GM12878 (cell line): ENCODE measurements around the gene MPEG1. TPM values are rescaled to one million over a fixed set of nuclear protein-coding genes. Genes with fewer than 3 reads are reported as not detected.
A peak's percentile ranks its signal among the peaks of the same experiment; 100 is the strongest.

Source experiments
- BACH1 ChIP-seq: fragments of 450-650 bp; IDR thresholded peaks from 2 replicates; pipeline ENCODE4 v1.6.1; 2017; ENCODE audit warnings: mild to moderate bottlenecking, borderline replicate concordance
- CREB1 ChIP-seq: IDR thresholded peaks from 2 replicates; pipeline ENCODE4 v1.6.1; 2012; ENCODE audit warnings: low read depth, mild to moderate bottlenecking, inconsistent platforms
- EGR1 ChIP-seq, 2 experiments: IDR thresholded peaks; 1 replicate in 1 of 2; 2 replicates in 1 of 2; pipeline ENCODE4 v1.6.1; 2011 to 2012; ENCODE audit warnings: low read depth in 2 of 2, low read length in 2 of 2, borderline replicate concordance in 1 of 2, mild to moderate bottlenecking in 1 of 2, moderate library complexity in 1 of 2
- ETV6 ChIP-seq, 2 experiments: fragments of 450-650 bp in 1 of 2; IDR thresholded peaks in 1 of 2; conservative IDR thresholded peaks in 1 of 2; 2 replicates each; pipeline ENCODE4 v1.6.1; 2014; ENCODE audit warnings: antibody characterized with exemption in 1 of 2, borderline replicate concordance in 1 of 2, low read depth in 1 of 2, mild to moderate bottlenecking in 1 of 2, moderate library complexity in 1 of 2
- FOXM1 ChIP-seq: IDR thresholded peaks from 2 replicates; pipeline ENCODE4 v1.6.1; 2012; ENCODE audit warnings: low read depth, mild to moderate bottlenecking, inconsistent platforms, low read length, moderate library complexity
- HCFC1 ChIP-seq: fragments of 150-350 bp; IDR thresholded peaks from 2 replicates; pipeline ENCODE4 v1.6.1; 2014; ENCODE audit warnings: low read length
- RAD21 ChIP-seq: IDR thresholded peaks from 2 replicates; pipeline ENCODE4 v1.6.1; 2011; ENCODE audit warnings: mild to moderate bottlenecking, low read depth, low read length, moderate library complexity; ENCODE audit not compliant: insufficient read depth
- SIN3A ChIP-seq: IDR thresholded peaks from 2 replicates; pipeline ENCODE4 v1.6.1; 2012; ENCODE audit warnings: low read depth, low read length, improper control_type of control experiment
- TBL1XR1 ChIP-seq: IDR thresholded peaks from 2 replicates; pipeline ENCODE4 v1.6.1; 2012; ENCODE audit warnings: low read depth, low read length, improper control_type of control experiment
- polyA plus RNA-seq, 11 experiments: library from polyadenylated mRNA; depleted of rRNA in 4 of 11; unstranded in 6 of 11; stranded (reverse) in 5 of 11; fragments of >200 nt; fragmentation: Nextera tagmentation in 4 of 11; fragmentation: Illumina TruSeq in 1 of 11; extraction: Ambion mirVana in 4 of 11; extraction: Trizol in 1 of 11; gene quantifications; 1 replicate in 1 of 11; 2 replicates in 10 of 11; pipeline versions ENCODE4 v1.2.1 to v1.2.3, GENCODE V29; 2011 to 2016; ENCODE audit warnings: inconsistent platforms in 2 of 11, missing spikeins in 2 of 11, low read depth in 1 of 11
- total RNA-seq, 4 experiments: library from RNA; depleted of rRNA in 3 of 4; stranded (reverse); fragments of >200 nt in 3 of 4; fragmentation: Illumina TruSeq in 1 of 4; extraction: Trizol in 1 of 4; gene quantifications; 2 replicates each; pipeline versions ENCODE4 v1.2.1 to v1.2.3, GENCODE V29; 2013 to 2021
- TF ChIP-seq, protein P1 (sequence below): IDR thresholded peaks from 2 replicates; pipeline ENCODE4 v1.6.1; 2012; ENCODE audit warnings: low read length, inconsistent platforms
- TF ChIP-seq, protein P2 (sequence below): fragments of 450-650 bp; IDR thresholded peaks from 2 replicates; pipeline ENCODE4 v1.6.1; 2016; ENCODE audit warnings: mild to moderate bottlenecking
- TF ChIP-seq, protein P3 (sequence below), 3 experiments: IDR thresholded peaks in 2 of 3; conservative IDR thresholded peaks in 1 of 3; 2 replicates each; pipeline ENCODE4 v1.5.1; 2011; ENCODE audit warnings: low read depth in 3 of 3, low read length in 3 of 3, mild to moderate bottlenecking in 3 of 3, control low read depth in 2 of 3, moderate library complexity in 2 of 3, inconsistent platforms in 1 of 3, mixed read lengths in 1 of 3; ENCODE audit not compliant: control insufficient read depth in 2 of 3, insufficient read depth in 1 of 3; ENCODE audit errors: extremely low read depth in 1 of 3

The MPEG1 gene
- total and polyA plus RNA-seq, 10 of the 15 experiments (the other 5 are each of a cell fraction or from before 2014, with no cell fraction given): 1.3 to 15.6 (median 11.7) TPM; not detected in 1

DNA sequence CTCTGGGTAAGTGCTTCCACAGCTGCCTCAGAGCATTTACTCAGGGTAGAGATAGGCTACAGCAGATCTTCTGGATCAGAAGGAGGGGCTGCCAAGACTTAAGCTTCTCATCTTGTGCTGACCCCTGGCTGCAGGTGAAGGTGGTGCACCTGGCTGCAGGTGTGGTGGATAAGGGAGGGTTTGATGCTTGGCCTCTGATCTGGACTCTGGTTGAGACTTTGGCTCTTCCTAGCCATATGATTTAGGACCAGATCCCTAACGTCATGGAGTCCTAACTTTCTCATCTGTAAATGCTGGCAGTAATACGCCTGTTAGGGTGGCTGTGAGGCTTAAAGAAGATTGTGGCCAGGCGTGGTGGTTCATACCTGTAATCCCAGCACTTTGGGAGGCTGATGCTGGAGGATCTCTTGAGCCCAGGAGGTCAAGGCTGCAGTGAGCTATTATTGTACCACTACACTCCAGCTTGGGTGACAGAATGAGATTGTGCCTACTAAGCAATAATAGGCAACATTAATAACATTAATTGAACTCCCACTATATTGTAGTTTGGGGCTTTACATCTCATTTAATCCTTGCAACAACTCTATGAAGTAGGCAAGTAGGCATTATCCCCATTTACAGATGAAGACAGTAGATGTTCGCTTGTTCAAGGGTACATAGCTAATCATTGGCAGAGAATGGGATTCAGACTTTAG, 30.1 kb downstream of the MPEG1 start (continued):
- TF ChIP-seq, protein P1, sequence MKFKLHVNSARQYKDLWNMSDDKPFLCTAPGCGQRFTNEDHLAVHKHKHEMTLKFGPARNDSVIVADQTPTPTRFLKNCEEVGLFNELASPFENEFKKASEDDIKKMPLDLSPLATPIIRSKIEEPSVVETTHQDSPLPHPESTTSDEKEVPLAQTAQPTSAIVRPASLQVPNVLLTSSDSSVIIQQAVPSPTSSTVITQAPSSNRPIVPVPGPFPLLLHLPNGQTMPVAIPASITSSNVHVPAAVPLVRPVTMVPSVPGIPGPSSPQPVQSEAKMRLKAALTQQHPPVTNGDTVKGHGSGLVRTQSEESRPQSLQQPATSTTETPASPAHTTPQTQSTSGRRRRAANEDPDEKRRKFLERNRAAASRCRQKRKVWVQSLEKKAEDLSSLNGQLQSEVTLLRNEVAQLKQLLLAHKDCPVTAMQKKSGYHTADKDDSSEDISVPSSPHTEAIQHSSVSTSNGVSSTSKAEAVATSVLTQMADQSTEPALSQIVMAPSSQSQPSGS: no peak
- TF ChIP-seq, protein P2, sequence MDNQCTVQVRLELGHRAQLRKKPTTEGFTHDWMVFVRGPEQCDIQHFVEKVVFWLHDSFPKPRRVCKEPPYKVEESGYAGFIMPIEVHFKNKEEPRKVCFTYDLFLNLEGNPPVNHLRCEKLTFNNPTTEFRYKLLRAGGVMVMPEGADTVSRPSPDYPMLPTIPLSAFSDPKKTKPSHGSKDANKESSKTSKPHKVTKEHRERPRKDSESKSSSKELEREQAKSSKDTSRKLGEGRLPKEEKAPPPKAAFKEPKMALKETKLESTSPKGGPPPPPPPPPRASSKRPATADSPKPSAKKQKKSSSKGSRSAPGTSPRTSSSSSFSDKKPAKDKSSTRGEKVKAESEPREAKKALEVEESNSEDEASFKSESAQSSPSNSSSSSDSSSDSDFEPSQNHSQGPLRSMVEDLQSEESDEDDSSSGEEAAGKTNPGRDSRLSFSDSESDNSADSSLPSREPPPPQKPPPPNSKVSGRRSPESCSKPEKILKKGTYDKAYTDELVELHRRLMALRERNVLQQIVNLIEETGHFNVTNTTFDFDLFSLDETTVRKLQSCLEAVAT: no peak
- TF ChIP-seq ETV6 (conservative IDR thresholded peaks at IDR 0.05 in 1 of 2, IDR thresholded peaks at IDR 0.05 in 1 of 2; ENCODE audit: borderline replicate concordance in 1 of 2, low read depth in 1 of 2) (no peak), HCFC1 (no peak), EGR1 (IDR thresholded peaks at IDR 0.05; ENCODE audit: borderline replicate concordance in 1 of 2, low read depth in 2 of 2, low read length in 2 of 2) (no peak), CREB1 (no peak), RAD21 (peak; percentile 41; the same call in 1 of the 2 replicates), SIN3A (no peak), BACH1 (no peak), FOXM1 (no peak), TBL1XR1 (no peak)
- TF ChIP-seq, protein P3, sequence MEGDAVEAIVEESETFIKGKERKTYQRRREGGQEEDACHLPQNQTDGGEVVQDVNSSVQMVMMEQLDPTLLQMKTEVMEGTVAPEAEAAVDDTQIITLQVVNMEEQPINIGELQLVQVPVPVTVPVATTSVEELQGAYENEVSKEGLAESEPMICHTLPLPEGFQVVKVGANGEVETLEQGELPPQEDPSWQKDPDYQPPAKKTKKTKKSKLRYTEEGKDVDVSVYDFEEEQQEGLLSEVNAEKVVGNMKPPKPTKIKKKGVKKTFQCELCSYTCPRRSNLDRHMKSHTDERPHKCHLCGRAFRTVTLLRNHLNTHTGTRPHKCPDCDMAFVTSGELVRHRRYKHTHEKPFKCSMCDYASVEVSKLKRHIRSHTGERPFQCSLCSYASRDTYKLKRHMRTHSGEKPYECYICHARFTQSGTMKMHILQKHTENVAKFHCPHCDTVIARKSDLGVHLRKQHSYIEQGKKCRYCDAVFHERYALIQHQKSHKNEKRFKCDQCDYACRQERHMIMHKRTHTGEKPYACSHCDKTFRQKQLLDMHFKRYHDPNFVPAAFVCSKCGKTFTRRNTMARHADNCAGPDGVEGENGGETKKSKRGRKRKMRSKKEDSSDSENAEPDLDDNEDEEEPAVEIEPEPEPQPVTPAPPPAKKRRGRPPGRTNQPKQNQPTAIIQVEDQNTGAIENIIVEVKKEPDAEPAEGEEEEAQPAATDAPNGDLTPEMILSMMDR (IDR thresholded peaks at IDR 0.05 in 2 of 3, conservative IDR thresholded peaks at IDR 0.05 in 1 of 3; ENCODE audit: control insufficient read depth in 2 of 3, extremely low read depth in 1 of 3, insufficient read depth in 1 of 3, low read depth in 3 of 3, low read length in 3 of 3): peak; percentile 39 to 63 (median 55)
